ENCODE data around the gene CDK5RAP1.

The CDK5RAP1 gene

GRCh38 chr20:33328157-33329137 is 72.9 kb downstream of the CDK5RAP1 start:
- no peak for DNase-seq

GRCh38 chr20:33325350-33325749 is 76.0 kb downstream of the CDK5RAP1 start:
- DNase-seq: no peak

- no peak for DNase-seq
These were observed 78.1 kb downstream of the CDK5RAP1 start for GRCh38 chr20:33323236-33323635.

- no peak for DNase-seq
These were observed 78.9 kb downstream of the CDK5RAP1 start for GRCh38 chr20:33322456-33322855.

GRCh38 chr20:33320006-33320405 is 81.3 kb downstream of the CDK5RAP1 start:
- no peak for DNase-seq

GRCh38 chr20:33318096-33318429 is 83.3 kb downstream of the CDK5RAP1 start:
- DNase-seq: no peak

- DNase-seq: no peak
These were observed 83.8 kb downstream of the CDK5RAP1 start for GRCh38 chr20:33317424-33318095.

GRCh38 chr20:33316958-33317357 is 84.4 kb downstream of the CDK5RAP1 start:
- no peak for DNase-seq

GRCh38 chr20:33316343-33316742 is 85.0 kb downstream of the CDK5RAP1 start:
- DNase-seq: no peak

GRCh38 chr20:33313686-33314314 is 87.5 kb downstream of the CDK5RAP1 start:
- DNase-seq: no peak

- no peak for DNase-seq
These were observed 88.7 kb downstream of the CDK5RAP1 start for GRCh38 chr20:33312583-33312982.

- DNase-seq: no peak
These were observed 89.3 kb downstream of the CDK5RAP1 start for GRCh38 chr20:33311996-33312395.

GRCh38 chr20:33311011-33311410 is 90.3 kb downstream of the CDK5RAP1 start:
- DNase-seq: no peak

GRCh38 chr20:33310327-33310899 is 90.9 kb downstream of the CDK5RAP1 start:
- DNase-seq: no peak

- DNase-seq: no peak
These were observed 91.7 kb downstream of the CDK5RAP1 start for GRCh38 chr20:33309631-33310030.

Data from NCI-H226 (cell line).